HG03045 (cell line): ENCODE results near the gene PADI4.

Experiments used
- ATAC-seq: cut with Tn5 transposase; IDR thresholded peaks from one replicate; pipeline ENCODE4 v1.9.1; 2021; ENCODE audit warnings: mild to moderate bottlenecking, moderate library complexity; ENCODE audit not compliant: unreplicated experiment

Gene PADI4

GRCh38 chr1:17346046-17346789 lies 38.2 kb downstream of the PADI4 start:
- ATAC-seq = no peak

GRCh38 chr1:17347769-17348592 lies 40.0 kb downstream of the PADI4 start:
- no peak for ATAC-seq

- ATAC-seq = no peak
Measured at GRCh38 chr1:17348593-17349234, 40.7 kb downstream of the PADI4 start.

GRCh38 chr1:17350083-17350482 lies 42.1 kb downstream of the PADI4 start:
- no peak for ATAC-seq

- no peak for ATAC-seq
Measured at GRCh38 chr1:17350928-17351446, 43.0 kb downstream of the PADI4 start.

GRCh38 chr1:17351598-17352324 lies 43.8 kb downstream of the PADI4 start:
- no peak for ATAC-seq

GRCh38 chr1:17352419-17352909 lies 44.5 kb downstream of the PADI4 start:
- ATAC-seq = no peak

- no peak for ATAC-seq
Measured at GRCh38 chr1:17355898-17356297, 47.9 kb downstream of the PADI4 start.

- no peak for ATAC-seq
Measured at GRCh38 chr1:17356387-17357026, 48.5 kb downstream of the PADI4 start.

- ATAC-seq = no peak
Measured at GRCh38 chr1:17358557-17358956, 50.6 kb downstream of the PADI4 start.

- ATAC-seq = no peak
Measured at GRCh38 chr1:17359031-17359430, 51.0 kb downstream of the PADI4 start.

GRCh38 chr1:17359808-17360207 lies 51.8 kb downstream of the PADI4 start:
- no peak for ATAC-seq

- no peak for ATAC-seq
Measured at GRCh38 chr1:17360272-17360956, 52.4 kb downstream of the PADI4 start.

- no peak for ATAC-seq
Measured at GRCh38 chr1:17361687-17362086, 53.7 kb downstream of the PADI4 start.

GRCh38 chr1:17363351-17363750 lies 55.4 kb downstream of the PADI4 start:
- no peak for ATAC-seq

- no peak for ATAC-seq
Measured at GRCh38 chr1:17363771-17364170, 55.8 kb downstream of the PADI4 start.

- ATAC-seq = no peak
Measured at GRCh38 chr1:17365293-17365692, 57.3 kb downstream of the PADI4 start.

GRCh38 chr1:17369466-17369865 lies 61.5 kb downstream of the PADI4 start:
- ATAC-seq = no peak

- ATAC-seq = no peak
Measured at GRCh38 chr1:17370618-17371017, 62.6 kb downstream of the PADI4 start.

GRCh38 chr1:17371896-17372295 lies 63.9 kb downstream of the PADI4 start, which contains the start of gene PADI6:
TSS of gene PADI6 (plus strand) at chr1:17372196. CDS start at chr1:17372246, 50 bp downstream.
- ATAC-seq = no peak
